Measurements from ENCODE around the gene MAPK4. TPM values are rescaled to one million over a fixed set of nuclear protein-coding genes. Genes with fewer than 3 reads are reported as not detected.

MAPK4 gene
- total RNA-seq, 1 donor from 2014 or later = 16.3 TPM

DNA sequence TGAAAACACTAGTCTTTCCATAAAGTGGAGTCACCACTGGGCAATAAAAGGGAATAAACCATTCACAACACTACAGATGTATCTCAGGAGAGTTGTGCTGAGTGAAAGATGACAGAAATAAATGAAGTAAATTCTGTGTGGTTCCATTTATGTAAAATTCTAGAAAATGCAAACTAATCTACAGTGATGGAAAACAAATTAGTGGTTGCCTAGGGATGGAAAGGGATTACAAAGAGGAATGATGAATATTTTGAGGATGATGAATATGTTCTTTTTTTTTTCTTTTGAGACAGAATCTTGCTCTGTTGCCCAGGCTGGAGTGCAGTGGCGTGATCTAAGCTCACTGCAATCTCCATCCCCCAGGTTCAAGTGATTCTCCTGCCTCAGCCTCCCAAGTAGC, 123.0 kb downstream of the MAPK4 start:
- DNase-seq (ENCODE audit: low spot score, unreplicated experiment) = no peak
- Mint-ChIP-seq H3K27me3 (no peaks in the 10 kb centered on the region), H3K4me3 (ENCODE audit: low read depth) (no peak overlapping the region), H3K4me1 (ENCODE audit: low read depth) (no peaks in the 10 kb centered on the region), H3K27ac (no peak overlapping the region), H3K9me3 (ENCODE audit: low read depth) (peaks cover 3% of the 10 kb centered on the region), H3K36me3 (ENCODE audit: insufficient read depth) (peaks cover 2% of the 10 kb centered on the region)
- TF ChIP-seq, protein P1, sequence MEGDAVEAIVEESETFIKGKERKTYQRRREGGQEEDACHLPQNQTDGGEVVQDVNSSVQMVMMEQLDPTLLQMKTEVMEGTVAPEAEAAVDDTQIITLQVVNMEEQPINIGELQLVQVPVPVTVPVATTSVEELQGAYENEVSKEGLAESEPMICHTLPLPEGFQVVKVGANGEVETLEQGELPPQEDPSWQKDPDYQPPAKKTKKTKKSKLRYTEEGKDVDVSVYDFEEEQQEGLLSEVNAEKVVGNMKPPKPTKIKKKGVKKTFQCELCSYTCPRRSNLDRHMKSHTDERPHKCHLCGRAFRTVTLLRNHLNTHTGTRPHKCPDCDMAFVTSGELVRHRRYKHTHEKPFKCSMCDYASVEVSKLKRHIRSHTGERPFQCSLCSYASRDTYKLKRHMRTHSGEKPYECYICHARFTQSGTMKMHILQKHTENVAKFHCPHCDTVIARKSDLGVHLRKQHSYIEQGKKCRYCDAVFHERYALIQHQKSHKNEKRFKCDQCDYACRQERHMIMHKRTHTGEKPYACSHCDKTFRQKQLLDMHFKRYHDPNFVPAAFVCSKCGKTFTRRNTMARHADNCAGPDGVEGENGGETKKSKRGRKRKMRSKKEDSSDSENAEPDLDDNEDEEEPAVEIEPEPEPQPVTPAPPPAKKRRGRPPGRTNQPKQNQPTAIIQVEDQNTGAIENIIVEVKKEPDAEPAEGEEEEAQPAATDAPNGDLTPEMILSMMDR (IDR thresholded peaks at IDR 0.05; ENCODE audit: unreplicated experiment) = no peak

DNA sequence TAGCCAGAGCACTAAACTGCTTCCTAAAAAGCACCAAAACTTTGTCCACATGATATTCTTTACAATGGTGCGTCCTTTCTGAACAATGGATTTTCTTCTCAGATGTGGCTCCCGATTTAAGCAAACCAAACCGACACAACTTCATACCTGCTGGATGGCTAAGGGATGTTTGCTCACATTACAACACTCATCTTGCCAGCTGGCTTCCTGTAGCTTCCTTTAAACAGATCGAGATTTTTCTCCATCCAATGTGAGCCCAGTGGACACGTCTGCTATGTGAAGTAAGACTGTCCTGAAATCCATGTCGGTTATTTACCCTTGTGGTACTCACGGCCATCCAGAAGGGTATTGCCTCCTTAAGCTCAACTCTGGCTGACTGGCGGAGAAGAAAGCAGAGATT, 126.5 kb downstream of the MAPK4 start:
- H3K27ac Mint-ChIP-seq = no peak overlapping the region
- H3K27me3 Mint-ChIP-seq = no peaks in the 10 kb centered on the region
- no peak for DNase-seq (ENCODE audit: low spot score, unreplicated experiment)
- peaks cover 1% of the 10 kb centered on the region for H3K4me1 Mint-ChIP-seq (ENCODE audit: low read depth)
- no peak overlapping the region for H3K4me3 Mint-ChIP-seq (ENCODE audit: low read depth)
- no peaks in the 10 kb centered on the region for H3K36me3 Mint-ChIP-seq (ENCODE audit: insufficient read depth)
- H3K9me3 Mint-ChIP-seq (ENCODE audit: low read depth) = no peaks in the 10 kb centered on the region
- TF ChIP-seq, protein P1 (IDR thresholded peaks at IDR 0.05; ENCODE audit: unreplicated experiment) = no peak

GRCh38 chr18:50687491-50687890, 127.6 kb downstream of the MAPK4 start:
- no peaks in the 10 kb centered on the region for H3K36me3 Mint-ChIP-seq (ENCODE audit: insufficient read depth)
- H3K27ac Mint-ChIP-seq = no peak overlapping the region
- no peaks in the 10 kb centered on the region for H3K27me3 Mint-ChIP-seq
- H3K9me3 Mint-ChIP-seq (ENCODE audit: low read depth) = no peaks in the 10 kb centered on the region
- H3K4me3 Mint-ChIP-seq (ENCODE audit: low read depth) = no peak overlapping the region
- peaks cover 3% of the 10 kb centered on the region for H3K4me1 Mint-ChIP-seq (ENCODE audit: low read depth)
- TF ChIP-seq, protein P1 (IDR thresholded peaks at IDR 0.05; ENCODE audit: unreplicated experiment) = no peak
- no peak for DNase-seq (ENCODE audit: low spot score, unreplicated experiment)

DNA sequence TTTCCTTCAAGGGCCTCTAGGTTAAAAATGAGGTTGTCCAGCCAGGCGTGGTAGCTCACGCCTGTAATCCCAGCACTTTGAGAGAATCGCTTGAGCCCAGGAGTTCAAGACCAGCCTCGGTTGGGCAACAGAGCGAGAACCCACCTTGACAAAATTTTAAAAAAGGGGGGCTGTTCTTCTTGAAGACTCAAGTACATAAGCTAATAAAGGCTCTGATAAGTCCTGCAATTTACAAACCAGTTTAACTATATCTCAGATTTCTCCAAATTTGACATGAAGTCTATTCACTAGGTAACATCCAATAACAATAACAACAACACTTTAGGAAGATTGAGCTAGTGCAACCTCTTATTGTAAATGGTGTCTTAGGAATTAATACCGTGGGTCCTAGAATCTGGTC, 129.7 kb downstream of the MAPK4 start:
- Mint-ChIP-seq H3K27me3 (no peaks in the 10 kb centered on the region), H3K4me3 (ENCODE audit: low read depth) (no peak overlapping the region), H3K36me3 (ENCODE audit: insufficient read depth) (no peaks in the 10 kb centered on the region), H3K9me3 (ENCODE audit: low read depth) (no peaks in the 10 kb centered on the region), H3K27ac (no peak overlapping the region), H3K4me1 (ENCODE audit: low read depth) (peaks cover 4% of the 10 kb centered on the region)
- DNase-seq (ENCODE audit: low spot score, unreplicated experiment) = no peak
- TF ChIP-seq, protein P1 (IDR thresholded peaks at IDR 0.05; ENCODE audit: unreplicated experiment) = no peak

GRCh38 chr18:50694147-50694546, 134.3 kb downstream of the MAPK4 start:
- H3K27me3 Mint-ChIP-seq = no peaks in the 10 kb centered on the region
- peaks cover 3% of the 10 kb centered on the region for H3K4me1 Mint-ChIP-seq (ENCODE audit: low read depth)
- no peak for DNase-seq (ENCODE audit: low spot score, unreplicated experiment)
- no peak overlapping the region for H3K4me3 Mint-ChIP-seq (ENCODE audit: low read depth)
- H3K36me3 Mint-ChIP-seq (ENCODE audit: insufficient read depth) = no peaks in the 10 kb centered on the region
- no peaks in the 10 kb centered on the region for H3K9me3 Mint-ChIP-seq (ENCODE audit: low read depth)
- H3K27ac Mint-ChIP-seq = no peak overlapping the region
- TF ChIP-seq, protein P1 (IDR thresholded peaks at IDR 0.05; ENCODE audit: unreplicated experiment) = no peak

Data from progenitor cell of endocrine pancreas (in vitro differentiated cells).